ENCODE results near the gene SNX10.

SNX10 gene

DNA sequence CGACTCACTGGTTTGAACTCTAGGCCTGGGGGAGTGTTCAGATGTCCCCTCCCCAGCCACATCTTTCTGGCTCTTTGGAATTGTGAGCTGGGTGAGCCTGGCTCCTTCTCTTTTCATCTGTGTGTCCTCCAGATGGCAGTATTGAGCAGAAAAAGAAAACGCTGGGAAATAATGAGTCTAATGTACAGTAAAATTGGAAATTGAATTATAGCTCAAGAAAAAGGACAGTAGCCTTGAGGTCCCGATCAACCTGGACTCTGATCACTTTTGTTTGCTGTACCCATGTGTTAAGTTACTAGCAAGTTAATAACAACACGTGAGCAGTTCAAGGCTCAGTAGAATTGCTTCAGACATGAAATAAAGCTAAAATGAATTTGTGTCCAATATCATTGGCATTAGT is 77.9 kb downstream of the SNX10 start:
- no peak for DNase-seq (ENCODE audit: low read depth in 2 of 2)

DNA sequence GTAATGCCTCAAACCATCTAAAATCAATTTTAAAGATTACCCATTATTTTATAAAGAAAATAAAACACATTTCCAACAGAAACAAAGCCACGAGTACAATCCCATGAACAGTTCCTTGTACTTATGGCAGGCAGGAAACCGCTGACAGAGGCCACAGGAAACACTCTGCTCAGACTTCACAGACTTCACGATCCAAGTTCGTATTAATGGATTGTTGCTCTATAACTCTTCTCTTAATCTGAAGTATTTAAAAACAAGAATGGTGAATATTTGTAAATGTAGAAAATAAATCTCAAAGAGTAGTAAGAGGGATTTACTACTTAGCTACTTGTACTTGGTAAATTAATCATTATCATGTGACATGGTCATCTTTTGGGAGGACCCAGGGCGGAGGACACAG is 78.3 kb downstream of the SNX10 start:
- no peak for DNase-seq (ENCODE audit: low read depth in 2 of 2)

- no peak for DNase-seq (ENCODE audit: low read depth in 2 of 2)
Observed at GRCh38 chr7:26372249-26372648, 80.6 kb downstream of the SNX10 start.

GRCh38 chr7:26372704-26373103 is 81.0 kb downstream of the SNX10 start:
- DNase-seq (ENCODE audit: low read depth in 2 of 2), result no peak

- no peak for DNase-seq (ENCODE audit: low read depth in 2 of 2)
Observed at GRCh38 chr7:26374647-26375373, 83.1 kb downstream of the SNX10 start.

DNA sequence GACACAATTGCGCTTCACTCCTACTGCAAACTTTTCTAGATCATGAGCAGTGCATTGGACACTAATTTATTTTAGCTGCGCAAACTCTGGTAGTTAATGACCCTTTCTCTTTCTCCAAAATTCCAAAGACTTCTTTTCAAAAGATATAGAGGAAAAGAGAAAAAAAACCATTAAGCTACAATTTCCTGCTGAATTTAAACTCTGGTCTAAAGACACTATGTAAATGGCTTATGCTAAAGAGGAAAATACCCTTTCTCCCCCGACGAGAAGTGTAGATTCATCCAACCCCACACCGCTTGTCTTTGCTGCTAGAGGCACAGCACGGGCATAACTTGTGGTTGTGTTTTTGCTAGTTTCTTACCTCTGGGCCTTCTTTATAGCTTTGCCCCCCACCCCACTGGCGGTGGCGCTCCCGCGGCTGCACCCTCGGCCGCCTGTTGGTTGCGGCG is 84.1 kb downstream of the SNX10 start:
- no peak for DNase-seq (ENCODE audit: low read depth in 2 of 2)

DNA sequence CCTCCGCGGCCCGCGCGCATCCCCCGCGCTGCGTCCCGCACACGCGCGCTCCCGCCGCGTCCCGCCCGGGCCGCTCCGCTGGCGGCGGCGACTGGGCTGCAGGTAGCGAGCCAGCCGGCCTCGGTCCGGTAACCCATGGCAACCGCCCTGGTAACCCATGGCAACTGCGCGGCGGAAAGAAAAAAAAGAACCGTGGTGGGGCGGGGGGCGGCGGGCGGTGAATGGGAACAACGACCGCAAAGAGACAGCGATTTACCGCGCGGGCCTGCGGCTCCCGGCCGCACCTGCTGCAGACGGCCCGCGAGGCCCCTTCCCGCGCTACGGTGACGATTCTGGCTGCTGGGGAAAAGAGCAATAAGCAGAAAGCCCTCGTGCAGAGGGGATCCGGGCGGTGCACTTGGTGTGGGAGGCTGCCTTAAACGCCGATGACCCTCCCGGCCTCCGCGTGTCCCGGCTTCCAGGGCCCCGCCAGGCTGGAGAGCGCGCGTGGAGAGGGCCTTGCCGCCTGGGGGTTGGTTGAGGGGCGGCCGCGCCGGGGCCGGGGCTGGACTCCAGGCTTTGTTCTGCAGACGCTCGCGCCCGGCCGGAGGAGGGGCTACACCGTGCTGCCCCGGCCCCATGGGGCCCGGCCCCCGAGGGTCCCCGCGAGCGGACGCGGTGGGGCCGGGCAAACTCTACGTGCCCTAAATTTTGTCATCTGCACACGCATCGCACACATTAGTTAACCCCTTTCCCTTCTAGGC is 84.7 kb downstream of the SNX10 start:
- DNase-seq (ENCODE audit: low read depth in 2 of 2), result no peak

DNA sequence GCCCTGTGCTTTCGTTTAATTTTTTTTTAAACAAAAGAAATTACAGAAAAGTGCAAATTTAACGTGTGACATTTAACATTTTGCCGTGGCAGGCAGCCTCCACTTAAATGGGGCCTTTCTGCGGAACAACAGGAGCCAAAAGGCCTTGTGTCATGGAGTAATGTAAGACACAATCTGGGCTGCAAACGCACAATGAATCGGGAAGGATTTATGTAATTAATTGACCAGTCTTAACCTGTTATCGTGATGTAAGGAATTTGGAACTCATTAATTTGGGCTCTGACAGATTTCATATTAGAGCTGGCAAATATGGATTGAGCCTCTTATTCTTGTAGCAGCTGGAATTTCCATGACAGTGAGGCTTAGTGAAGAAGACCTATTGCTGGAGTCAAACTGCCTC is 86.4 kb downstream of the SNX10 start:
- DNase-seq (ENCODE audit: low read depth in 2 of 2), result no peak

GRCh38 chr7:26379711-26380110 is 88.0 kb downstream of the SNX10 start:
- DNase-seq (ENCODE audit: low read depth in 2 of 2), result no peak

GRCh38 chr7:26381476-26382353 is 90.1 kb downstream of the SNX10 start:
- no peak for DNase-seq (ENCODE audit: low read depth in 2 of 2)

DNA sequence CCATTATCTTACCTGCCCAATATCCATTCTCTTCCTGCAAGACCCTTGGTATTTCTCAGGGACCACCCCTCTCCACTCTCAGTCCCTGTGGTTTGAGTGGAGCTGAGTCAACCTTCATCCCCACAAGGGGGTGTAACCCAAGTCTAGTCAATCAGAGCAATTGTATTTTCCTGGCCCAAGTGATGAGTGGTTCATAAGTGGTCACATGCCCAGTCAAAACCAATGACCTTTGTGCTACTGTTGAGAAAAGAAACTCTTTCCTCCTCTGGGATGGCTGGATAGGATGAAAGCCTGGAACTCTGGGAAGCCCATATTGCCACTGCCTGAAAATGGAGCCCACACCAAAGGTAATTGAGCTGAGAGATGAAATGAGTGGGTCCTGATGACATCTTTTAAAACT is 93.6 kb downstream of the SNX10 start:
- no peak for DNase-seq (ENCODE audit: low read depth in 2 of 2)

DNA sequence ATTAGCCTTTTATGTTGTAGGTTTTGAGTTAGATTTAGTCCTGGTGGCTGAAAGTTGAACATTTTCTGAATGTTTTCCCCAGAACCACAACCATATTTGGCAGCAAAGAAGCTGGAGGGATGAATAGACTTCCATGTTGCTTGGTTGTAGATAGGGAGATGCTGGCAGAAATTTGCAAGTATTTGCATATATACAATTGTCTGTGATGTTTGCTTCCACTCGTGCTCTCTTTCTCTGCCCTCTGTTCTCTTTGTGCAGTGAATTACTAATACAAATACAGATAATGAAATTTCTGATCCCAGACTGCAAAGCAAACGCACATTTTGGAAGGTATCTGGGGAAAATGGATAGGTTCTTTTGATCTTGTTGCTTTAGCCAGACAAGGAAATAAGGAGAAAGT is 96.1 kb downstream of the SNX10 start:
- no peak for DNase-seq (ENCODE audit: low read depth in 2 of 2)

- no peak for DNase-seq (ENCODE audit: low read depth in 2 of 2)
Observed at GRCh38 chr7:26388256-26388655, 96.6 kb downstream of the SNX10 start.

GRCh38 chr7:26390016-26390415 is 98.4 kb downstream of the SNX10 start:
- DNase-seq (ENCODE audit: low read depth in 2 of 2), result no peak

- no peak for DNase-seq (ENCODE audit: low read depth in 2 of 2)
Observed at GRCh38 chr7:26393818-26394217, 102.2 kb downstream of the SNX10 start.

- no peak for DNase-seq (ENCODE audit: low read depth in 2 of 2)
Observed at GRCh38 chr7:26397332-26397731, 105.7 kb downstream of the SNX10 start.

DNA sequence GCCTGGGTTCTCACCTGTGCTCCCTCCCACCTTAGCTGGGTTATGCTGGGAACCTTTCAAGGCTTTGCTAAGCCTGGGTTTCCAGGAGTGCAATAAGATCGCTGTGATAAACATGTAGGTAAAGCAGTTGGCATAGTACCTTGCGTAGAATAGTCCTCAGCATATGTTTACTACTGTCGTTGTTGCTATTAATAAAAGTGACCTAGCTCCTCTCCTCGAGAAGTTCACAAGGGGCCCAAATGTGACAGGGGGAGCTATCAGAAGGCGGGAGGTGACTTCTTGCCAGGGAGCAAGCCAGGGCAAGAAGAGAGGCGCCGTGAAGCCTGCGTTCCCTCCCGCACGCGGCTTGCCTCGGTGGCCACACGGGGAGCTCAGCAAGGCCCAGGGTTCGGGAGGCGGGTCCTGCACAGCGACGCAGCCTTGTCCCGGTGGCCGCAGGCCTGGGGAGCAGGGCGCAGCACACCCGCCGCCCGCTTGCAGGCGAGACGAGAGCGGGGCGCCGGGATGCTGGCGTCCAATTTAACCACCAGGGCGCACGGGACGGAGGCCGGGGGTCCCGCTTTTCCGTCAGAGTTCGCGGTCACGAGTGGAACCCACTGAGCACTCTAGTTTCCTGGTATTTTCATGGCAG is 106.2 kb downstream of the SNX10 start:
- DNase-seq (ENCODE audit: low read depth in 2 of 2), result no peak

DNA sequence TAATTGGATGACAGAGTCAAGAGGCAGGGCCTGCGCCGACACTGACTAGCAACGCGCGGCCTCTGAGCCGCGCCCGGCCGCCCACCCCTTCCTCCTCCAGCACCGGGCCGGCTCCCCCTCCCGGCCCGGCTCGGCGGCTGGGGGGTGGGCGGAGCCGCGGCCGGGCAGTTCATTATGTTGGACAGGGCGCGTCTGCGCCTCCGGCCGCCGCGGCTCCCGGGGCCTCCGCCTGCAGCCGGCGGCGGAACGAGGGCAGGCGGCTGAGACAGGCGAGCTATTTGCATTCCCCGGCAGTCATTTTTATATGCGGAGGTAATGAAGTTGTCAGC is 106.7 kb downstream of the SNX10 start:
- no peak for DNase-seq (ENCODE audit: low read depth in 2 of 2)

DNA sequence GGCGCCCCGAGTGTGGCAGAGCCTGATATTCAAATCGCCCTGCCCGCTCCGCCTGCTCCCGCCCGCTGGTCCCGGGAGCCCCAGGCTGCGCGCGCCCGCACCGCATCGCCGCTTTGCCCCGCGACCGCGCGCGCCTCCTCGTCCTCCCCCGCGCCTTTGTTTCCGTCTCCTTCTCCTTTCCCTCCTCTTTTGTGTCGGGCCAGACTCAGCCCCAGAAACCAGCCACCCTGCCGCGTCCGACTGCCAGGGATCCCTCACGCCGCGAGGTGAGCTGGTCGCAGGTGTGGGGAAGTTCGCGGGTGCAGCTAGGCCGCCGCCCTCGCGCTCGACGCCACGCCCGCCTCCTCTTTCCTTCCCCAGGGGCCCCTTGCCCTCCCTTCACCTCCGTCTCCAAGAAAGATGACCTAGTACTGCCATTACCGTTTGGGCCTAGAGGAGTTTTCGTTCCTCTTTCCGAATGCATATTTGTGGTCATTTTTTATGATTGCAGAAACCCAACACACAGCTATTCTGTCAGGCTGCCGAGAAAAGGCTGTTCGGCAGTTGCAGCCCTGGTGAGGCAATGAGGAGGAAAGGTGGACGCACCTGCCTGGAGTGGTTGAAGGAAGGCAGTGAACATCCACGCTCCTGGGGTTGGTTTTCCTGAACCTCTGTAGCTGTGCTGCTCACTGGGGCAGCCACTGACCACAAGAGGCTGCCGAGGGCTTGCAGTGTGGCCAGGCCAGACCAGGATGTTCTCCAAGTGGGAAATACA is 107.3 kb downstream of the SNX10 start:
- DNase-seq (ENCODE audit: low read depth in 2 of 2), result no peak

GRCh38 chr7:26399736-26400135 is 108.1 kb downstream of the SNX10 start:
- DNase-seq (ENCODE audit: low read depth in 2 of 2), result no peak

GRCh38 chr7:26403640-26404039 is 112.0 kb downstream of the SNX10 start:
- DNase-seq (ENCODE audit: low read depth in 2 of 2), result no peak
